HG02759 (cell line): Measurements from ENCODE around the gene SPAST.
"Not testable (repeated sequence)": the region's sequence is repeated elsewhere in the genome, so short reads cannot be mapped to it uniquely, and the experiment has no call there.

Experiments
- ATAC-seq: cut with Tn5 transposase; IDR thresholded peaks from one replicate; pipeline ENCODE4 v1.9.1; 2021; ENCODE audit warnings: mild to moderate bottlenecking, moderate library complexity; ENCODE audit not compliant: unreplicated experiment

The SPAST gene

DNA sequence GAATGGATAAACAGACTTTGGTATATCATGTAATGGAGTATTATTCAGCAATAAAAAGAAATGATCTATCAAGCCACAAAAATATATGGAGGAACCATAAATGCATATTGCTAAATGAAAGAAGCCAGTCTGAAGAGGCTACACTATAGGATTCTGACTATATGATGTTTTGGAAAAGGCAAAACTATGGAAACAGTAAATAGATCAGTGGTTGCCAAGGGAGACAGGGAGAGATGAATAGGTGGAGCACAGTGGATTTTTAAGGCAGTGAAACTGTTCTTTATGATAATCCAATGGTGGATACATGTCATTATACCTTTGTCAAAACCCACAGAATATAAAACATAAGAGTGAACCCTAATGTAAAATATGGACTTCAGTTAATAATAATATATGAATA, 61.3 kb downstream of the SPAST start:
- no peak for ATAC-seq

DNA sequence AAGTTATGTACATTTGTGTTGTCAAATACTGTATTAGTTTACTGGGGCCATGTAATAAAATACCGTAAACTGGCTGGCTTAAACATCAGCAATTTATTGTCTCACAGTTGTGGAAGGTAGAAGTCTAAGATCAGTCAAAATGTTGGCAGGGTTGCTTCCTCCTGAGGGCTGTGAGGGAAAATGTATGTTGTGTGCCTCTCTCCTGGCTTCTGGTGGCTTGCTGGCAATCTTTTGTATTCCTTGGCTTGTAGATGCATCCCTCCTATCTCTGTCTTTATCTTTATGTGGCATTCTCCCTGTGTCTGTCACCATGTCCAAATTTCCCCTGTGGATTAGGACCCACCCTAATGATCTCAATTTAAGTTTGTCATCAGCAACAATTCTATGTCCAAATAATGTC, 65.3 kb downstream of the SPAST start:
- ATAC-seq: no peak

GRCh38 chr2:32129086-32129485, 65.7 kb downstream of the SPAST start:
- no peak for ATAC-seq

- no peak for ATAC-seq
These were observed 72.1 kb downstream of the SPAST start for GRCh38 chr2:32135409-32135808.

DNA sequence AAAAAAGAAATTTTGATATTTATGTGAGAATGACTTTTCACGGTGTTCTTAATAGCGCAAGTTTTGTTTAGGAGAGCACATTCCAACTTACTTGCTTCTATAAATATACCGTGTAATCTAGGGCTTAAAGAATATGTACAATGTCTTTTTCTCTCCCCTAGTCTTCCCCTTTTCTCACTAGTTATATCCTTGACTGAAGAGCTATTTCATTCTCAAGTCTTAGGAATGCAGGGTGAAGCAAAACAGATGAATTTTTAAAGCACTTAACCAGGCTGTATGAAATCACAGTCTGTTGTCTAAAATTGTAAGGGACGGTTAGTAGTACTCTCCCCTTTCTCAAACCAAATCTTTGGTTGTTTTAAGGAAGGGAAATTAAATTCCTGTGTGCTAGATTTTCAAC, 72.7 kb downstream of the SPAST start:
- ATAC-seq: no peak

DNA sequence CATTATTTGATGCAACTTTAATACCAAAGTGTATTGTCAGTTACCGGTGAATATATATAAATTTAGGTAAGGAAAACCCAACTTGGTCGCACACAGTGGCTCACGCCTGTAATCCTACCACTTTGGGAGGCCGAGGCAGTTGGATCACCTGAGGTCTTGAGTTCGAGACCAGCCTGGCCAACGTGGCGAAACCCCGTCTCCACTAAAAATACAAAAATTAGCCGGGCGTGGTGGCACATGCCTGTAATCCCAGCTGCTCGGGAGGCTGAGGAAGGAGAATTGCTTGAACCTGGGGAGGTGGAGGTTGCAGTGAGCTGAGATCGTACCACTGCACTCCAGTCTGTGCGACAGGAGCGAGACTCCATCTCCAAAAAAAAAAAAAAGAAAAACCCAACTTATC, 88.2 kb downstream of the SPAST start:
- ATAC-seq: not testable (repeated sequence)

GRCh38 chr2:32159678-32160077, 96.3 kb downstream of the SPAST start:
- no peak for ATAC-seq

GRCh38 chr2:32161296-32161695, 97.9 kb downstream of the SPAST start:
- ATAC-seq: no peak

- ATAC-seq: not testable (repeated sequence)
These were observed 100.9 kb downstream of the SPAST start for GRCh38 chr2:32164254-32164653.

- not testable (repeated sequence) for ATAC-seq
These were observed 101.6 kb downstream of the SPAST start for GRCh38 chr2:32165027-32165347.

GRCh38 chr2:32166115-32166574, 102.8 kb downstream of the SPAST start:
- ATAC-seq: no peak

GRCh38 chr2:32168513-32168912, 105.2 kb downstream of the SPAST start:
- peak; percentile 35 for ATAC-seq

DNA sequence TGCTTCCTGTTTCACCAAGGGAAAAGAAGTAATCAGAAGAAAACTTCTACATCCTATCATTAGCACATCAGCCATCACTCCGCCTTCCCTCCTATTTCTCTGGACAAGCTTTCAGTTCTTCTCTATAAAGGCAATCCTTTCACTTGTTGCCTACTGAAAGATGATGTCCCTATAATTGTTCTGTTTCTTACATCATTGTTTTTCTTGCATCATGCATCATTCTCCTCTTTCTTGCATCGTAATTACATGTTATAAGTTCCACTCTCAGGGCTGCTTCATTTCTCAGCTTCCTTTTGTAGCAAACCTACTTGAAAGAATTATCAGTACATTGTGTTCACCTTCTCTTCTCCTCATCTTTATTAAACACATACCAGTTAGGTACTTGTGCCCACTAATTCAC, 109.5 kb downstream of the SPAST start:
- ATAC-seq: no peak

GRCh38 chr2:32182667-32183066, 119.3 kb downstream of the SPAST start:
- no peak for ATAC-seq

GRCh38 chr2:32189011-32189410, 125.7 kb downstream of the SPAST start:
- no peak for ATAC-seq

DNA sequence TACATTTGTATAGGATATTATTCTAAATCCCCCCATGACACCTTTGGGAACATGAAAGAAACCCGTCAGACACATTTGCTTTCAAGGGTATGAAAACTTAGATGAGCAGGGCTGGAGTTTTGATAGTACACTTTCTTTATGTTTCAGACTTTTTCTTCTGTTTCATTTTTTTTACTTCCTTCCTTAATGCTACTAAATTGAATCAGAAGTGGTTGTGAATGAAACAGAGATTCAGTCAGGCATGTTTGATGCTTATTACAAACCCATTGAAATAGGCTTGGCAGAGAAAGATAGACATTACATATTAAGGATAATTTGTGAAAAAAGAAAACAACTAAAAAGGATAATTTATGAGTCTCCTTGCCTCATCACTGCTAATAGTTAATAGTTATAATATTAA, 129.1 kb downstream of the SPAST start:
- no peak for ATAC-seq

- ATAC-seq: no peak
These were observed 137.5 kb downstream of the SPAST start for GRCh38 chr2:32200814-32201213.

GRCh38 chr2:32203428-32203827, 140.1 kb downstream of the SPAST start:
- ATAC-seq: not testable (repeated sequence)
